NCI-H2081 (cell line): Measurements from ENCODE around the gene UBE2K.
"Not testable (repeated sequence)": the region's sequence is repeated elsewhere in the genome, so short reads cannot be mapped to it uniquely, and the experiment has no call there.

Experiments
- DNase-seq, 2 experiments: peaks; one replicate each; lab custom pipeline; 2025; lab: John Stamatoyannopoulos, UW

The UBE2K gene

GRCh38 chr4:39808231-39808749, 110.4 kb downstream of the UBE2K start:
- DNase-seq, result no peak

DNA sequence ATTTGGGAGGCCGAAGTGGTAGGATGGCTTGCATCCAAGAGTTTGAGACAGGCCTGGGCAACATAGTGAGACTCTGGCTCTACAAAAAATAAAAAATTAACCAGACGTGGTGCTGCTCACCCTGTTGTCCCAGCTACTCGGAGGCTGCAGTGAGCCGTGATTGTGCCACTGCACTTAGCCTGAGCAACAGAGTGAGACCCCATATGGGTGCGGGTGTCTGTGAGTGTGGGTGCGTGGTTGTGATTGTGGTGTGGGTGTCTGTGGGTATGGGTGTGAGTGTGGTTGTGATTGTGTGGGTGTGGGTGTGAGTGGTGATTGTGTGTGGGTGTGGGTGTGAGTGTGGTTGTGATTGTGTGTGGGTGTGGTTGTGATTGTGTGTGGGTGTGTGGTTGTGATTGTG, 114.6 kb downstream of the UBE2K start:
- DNase-seq, result no peak

DNA sequence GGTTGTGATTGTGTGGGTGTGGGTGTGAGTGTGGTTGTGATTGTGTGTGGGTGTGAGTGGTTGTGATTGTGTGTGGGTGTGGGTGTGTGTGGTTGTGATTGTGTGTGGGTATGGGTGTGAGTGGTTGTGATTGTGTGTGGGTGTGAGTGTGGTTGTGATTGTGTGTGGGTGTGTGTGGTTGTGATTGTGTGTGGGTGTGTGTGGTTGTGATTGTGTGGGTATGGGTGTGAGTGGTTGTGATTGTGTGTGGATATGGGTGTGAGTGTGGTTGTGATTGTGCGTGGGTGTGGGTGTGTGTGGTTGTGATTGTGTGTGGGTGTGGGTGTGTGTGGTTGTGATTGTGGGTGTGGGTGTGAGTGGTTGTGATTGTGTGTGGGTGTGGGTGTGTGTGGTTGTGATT, 115.1 kb downstream of the UBE2K start:
- not testable (repeated sequence) for DNase-seq

- not testable (repeated sequence) for DNase-seq
Observed at GRCh38 chr4:39813761-39814160, 115.8 kb downstream of the UBE2K start.

DNA sequence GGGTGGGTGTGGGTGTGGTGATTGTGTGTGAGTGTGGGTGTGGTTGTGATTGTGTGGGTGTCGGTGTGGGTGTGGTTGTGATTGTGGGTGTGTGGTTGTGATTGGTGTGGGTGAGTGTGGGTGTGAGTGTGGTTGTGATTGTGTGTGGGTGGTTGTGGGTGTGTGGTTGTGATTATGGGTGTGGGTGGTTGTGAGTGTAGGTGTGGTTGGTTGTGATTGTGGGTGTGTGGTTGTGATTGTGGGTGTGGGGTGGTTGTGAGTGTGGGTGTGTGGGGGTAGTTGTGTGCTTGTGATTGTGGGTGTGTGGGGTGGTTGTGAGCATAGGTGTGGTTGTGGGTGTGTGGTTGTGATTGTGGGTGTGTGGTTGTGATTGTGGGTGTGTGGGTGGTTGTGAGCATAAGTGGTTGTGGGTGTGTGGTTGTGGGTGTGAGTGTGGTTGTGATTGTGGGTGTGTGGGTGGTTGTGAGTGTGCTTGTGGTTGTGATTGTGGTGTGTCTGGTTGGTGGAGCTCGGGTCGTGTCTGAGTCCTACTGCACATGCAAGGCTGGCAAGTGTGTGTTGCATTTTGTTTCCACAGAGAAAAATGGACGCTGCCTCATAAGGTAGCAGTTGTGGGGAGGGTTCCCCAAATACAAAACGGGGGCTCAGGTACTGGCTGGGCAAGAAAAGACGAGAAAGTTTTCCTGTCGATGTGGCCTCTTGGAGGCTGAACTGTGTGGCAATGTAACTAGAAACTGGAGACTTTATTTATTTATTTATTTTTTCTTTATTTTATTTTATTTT, 116.7 kb downstream of the UBE2K start:
- DNase-seq, result no peak

DNA sequence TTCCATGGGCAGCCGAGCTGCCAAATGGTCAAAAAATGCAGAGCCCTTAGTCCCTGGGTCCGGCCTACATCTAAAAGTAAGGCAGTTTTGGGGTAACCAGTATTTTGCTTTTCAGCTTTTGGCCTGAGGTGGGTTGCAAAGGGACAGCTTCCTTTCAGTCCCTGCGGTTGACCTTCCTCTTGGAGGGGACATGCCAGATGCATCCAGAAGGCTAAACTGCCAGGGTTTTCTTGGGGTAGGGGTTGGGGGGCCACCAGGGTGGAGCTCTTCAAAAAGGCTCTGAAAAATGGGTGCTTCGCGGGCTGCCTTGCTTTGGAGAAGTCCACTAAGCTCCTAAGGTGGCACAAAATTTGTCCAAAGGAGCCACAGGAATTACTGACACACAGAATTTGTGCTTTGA, 120.7 kb downstream of the UBE2K start:
- no peak for DNase-seq

DNA sequence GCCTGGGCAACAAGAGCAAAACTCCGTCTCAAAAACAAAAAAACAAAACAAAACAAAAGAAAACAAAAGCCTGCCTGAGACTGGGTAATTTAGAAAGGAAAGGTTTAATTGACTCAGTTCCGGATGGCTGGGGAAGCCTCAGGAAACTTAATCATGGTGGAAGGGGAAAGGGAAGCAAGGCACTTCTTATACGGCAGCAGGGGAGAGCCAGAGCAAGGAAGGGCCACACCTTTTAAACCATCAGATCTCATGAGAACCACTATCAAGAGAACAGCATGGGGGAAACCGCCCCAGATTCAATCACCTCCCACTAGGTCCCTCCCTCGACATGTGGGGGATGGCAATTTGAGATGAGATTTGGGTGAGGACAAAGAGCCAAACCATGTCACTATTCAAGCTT, 122.2 kb downstream of the UBE2K start:
- DNase-seq, result no peak

DNA sequence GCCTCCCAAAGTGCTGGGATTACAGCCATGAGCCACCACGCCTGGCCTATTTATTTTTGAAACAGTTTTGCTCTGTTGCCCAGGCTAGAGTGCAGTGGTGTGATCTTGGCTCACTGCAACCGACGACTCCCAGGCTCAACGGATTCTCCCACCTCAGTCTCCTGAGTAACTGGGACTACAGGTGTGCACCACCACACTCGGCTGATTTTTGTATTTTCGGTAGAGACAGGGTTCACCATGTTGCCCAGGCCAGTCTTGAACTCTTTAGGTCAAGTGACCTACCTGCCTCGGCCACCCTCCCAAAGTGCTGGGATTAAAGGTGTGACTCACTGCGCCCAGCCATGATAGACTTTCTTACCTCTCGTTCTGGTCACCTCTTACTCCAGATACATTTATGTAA, 124.0 kb downstream of the UBE2K start:
- no peak for DNase-seq

GRCh38 chr4:39822662-39823061, 124.7 kb downstream of the UBE2K start:
- no peak for DNase-seq

GRCh38 chr4:39823191-39823590, 125.3 kb downstream of the UBE2K start:
- no peak for DNase-seq

- no peak for DNase-seq
Observed at GRCh38 chr4:39825090-39825489, 127.2 kb downstream of the UBE2K start.

DNA sequence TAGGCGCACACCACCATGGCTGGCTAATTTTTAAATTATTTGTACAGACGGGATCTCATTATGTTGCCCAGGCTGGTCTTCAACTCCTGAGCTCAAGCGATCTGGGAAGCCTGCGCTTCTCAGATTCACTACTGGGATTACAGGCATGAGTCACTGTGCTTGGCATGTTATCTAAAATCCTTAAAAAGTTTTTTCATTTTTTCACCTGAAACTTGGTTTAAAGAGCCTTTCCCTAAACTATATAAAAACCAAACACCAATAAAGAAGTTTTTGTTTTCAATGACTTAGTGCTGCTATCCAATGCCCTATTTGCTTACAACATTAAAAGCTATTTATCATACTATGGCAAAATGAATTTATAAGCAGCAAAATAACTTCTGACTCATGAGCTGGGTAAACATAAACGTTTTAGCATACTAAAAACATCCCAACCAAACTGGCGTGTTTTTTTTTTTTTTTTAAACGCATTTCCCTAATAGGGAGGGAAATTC, 127.8 kb downstream of the UBE2K start:
- no peak for DNase-seq
